Activated CD4-positive, CD25-positive, alpha-beta regulatory T cell (primary cell): Measurements from ENCODE around the gene LRR1.
A peak's percentile ranks its signal among the peaks of the same experiment; 100 is the strongest.

Experiments used
- DNase-seq, 4 experiments: peaks; one replicate each; lab custom pipeline; 2025; lab: John Stamatoyannopoulos, UW

The LRR1 gene, protein sequence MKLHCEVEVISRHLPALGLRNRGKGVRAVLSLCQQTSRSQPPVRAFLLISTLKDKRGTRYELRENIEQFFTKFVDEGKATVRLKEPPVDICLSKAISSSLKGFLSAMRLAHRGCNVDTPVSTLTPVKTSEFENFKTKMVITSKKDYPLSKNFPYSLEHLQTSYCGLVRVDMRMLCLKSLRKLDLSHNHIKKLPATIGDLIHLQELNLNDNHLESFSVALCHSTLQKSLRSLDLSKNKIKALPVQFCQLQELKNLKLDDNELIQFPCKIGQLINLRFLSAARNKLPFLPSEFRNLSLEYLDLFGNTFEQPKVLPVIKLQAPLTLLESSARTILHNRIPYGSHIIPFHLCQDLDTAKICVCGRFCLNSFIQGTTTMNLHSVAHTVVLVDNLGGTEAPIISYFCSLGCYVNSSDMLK

GRCh38 chr14:49598485-49599300 is at the start of gene LRR1:
LRR1 (plus strand) TSS chr14:49598940; CDS start chr14:49599021, 81 bp downstream.
- peak; percentile 71 to 81 (median 76) for DNase-seq

DNA sequence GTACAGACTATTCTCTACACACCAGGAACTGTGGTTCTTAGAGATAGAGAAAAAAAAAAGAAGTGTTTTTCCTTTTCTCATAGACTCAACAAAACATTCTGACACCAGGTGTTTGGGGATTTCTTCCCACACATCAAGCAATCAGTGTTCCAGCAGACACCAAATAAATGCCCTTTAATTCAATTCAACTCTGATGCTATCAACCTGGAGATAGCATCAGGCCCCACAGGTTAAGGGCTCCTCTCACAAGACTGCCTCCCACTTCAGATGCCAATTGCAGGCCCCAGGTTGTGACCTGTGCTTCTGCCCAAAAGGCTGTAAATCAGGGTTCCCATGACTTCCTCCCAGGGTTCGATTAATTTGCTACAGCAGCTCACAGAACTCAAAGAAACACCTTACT is 49.3 kb upstream of the LRR1 start:
- no peak for DNase-seq

GRCh38 chr14:49549881-49550280 is 48.9 kb upstream of the LRR1 start:
- DNase-seq = no peak

- DNase-seq = no peak
Observed at GRCh38 chr14:49550286-49551184, 48.2 kb upstream of the LRR1 start.

DNA sequence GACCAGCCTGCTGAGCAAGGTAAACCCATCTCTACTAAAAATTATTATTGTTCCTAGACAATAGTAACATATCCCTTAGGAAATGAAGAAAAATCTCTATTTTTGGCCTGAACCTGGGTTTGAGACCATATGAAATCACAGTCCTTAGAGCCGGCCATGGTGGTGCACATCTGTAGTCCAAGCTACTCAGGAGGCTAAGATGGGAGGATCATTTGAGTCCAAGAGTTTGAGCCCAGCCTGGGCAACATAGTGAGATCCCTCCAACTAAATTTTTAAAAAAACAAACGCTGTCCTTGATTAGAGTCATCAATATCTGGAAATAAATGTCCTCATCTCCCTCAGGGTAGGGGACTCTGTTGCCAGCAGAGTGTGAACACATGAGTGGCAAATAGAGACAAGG is 47.2 kb upstream of the LRR1 start:
- no peak for DNase-seq

GRCh38 chr14:49553106-49553505 is 45.6 kb upstream of the LRR1 start:
- no peak for DNase-seq

GRCh38 chr14:49553892-49554291 is 44.8 kb upstream of the LRR1 start:
- no peak for DNase-seq

DNA sequence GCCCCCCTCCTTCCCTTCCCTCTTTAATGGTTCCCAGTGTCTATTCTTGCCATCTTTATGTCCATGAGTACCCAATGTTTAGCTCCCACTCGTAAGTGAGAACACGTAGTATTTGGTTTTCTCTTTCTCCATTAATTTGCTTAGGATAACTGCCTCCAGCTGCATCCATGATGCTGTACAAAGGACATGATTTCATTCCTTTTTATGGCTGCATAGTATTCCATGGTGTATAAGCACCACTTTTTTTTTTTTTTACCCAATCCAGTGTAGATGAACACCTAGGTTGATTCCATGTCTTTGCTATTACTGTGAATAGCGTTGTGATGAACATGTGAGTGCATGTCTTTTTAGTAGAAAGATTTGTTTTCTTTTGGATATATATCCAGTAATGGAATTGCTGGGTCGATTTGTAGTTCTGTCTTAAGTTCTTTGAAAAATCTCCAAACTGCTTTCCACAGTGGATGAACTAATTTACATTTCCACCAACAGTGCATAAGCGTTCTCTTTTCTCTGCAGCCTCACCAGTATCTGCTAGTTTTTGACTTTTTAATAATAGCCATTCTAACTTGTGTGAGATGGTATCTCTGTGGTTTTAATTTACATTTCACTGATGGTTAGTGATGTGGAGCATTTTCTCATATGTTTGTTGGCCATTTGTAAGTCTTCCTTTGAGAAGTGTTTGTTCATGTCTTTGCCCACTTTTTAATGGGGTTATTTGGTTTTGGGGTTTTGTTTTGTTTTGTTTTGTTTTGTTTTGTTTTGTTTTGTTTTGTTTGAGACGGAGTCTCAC is 38.6 kb upstream of the LRR1 start:
- DNase-seq = no peak

DNA sequence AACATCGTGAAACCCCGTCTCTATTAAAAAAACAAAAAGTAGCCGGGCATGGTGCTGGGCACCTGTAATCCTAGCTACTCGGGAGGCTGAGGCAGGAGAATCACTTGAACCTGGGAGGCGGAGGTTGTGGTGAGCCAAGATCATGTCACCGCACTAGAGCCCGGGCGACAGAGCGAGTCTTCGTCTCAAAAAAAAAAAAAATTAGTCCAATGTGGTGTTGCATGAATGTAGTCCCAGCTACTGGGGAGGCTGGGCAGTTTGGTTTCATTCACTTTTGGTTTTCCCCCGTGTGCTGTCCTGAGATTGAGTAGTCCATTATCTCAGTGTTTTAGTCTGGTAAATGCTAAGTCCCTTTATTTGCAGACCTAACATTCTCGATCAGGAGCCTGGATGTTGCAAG is 32.0 kb upstream of the LRR1 start:
- no peak for DNase-seq

- no peak for DNase-seq
Observed at GRCh38 chr14:49569281-49569680, 29.5 kb upstream of the LRR1 start.

- DNase-seq = no peak
Observed at GRCh38 chr14:49574038-49574437, 24.7 kb upstream of the LRR1 start.

DNA sequence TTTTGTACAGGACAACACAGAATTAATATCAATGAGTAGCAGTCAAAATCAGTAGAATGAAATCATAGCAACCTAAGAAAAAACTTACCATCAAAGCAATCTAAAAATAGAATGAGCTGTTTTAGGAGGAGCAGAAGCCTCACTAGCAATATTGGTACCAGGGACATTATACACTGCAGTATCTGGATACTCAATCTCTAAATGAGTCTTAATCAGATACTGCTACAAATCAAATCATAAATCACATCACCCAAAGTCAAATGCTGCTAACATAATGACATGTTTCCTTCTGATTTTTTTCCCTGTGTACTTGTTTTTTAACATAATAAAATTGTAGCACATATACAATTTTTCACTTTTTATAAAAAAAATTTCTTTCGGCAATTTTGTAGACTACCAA is 20.6 kb upstream of the LRR1 start:
- no peak for DNase-seq

DNA sequence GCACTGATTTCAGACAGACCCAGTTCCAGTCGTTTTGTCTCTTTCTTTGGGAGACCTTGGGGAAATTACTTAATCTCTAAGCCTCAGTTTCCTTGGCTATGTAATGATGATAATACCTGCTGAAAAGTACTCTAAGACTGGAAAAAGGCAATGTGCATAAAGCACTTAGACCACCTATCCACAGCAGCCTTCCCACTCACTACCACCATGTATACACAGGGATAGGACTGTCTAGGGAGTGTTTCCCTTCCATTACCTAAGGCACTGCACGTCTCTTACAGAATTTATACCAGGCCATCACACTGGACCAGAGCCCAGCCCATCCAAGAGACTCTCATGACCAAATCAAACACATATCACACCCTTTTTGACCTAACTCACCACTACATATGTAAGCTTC is 18.9 kb upstream of the LRR1 start:
- no peak for DNase-seq

- no peak for DNase-seq
Observed at GRCh38 chr14:49581209-49582112, 17.3 kb upstream of the LRR1 start.

- DNase-seq = no peak
Observed at GRCh38 chr14:49582113-49582977, 16.4 kb upstream of the LRR1 start.

GRCh38 chr14:49583629-49584028 is 15.1 kb upstream of the LRR1 start:
- DNase-seq = no peak

DNA sequence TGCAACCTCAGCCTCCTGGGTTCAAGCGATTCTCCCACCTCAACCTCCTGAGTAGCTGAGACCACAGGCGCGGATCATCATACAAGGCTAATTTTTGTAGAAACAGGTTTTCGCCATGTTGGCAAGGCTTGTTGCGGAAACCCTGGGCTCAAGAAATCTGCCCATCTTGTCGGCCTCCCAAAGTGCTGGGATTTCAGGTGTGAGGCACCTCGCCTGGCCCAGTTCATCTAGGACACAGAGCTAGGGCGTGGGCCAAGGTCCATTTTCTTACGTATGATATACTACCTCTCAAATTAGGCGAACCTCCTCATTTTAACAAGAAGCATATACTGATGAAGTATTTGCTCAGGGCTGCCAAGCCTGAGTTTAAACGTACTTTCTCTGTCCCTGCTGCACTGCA is 14.7 kb upstream of the LRR1 start:
- DNase-seq = no peak

- DNase-seq = peak in 1 of 4 experiments; percentile 10
Observed at GRCh38 chr14:49584981-49585640, 13.6 kb upstream of the LRR1 start.
